ENCODE data around the gene PKD2.

PKD2 gene

GRCh38 chr4:88012647-88013046, 5.2 kb downstream of the PKD2 start:
- Histone ChIP-seq H3K36me3 (ENCODE audit: control insufficient read depth, insufficient read depth, low read length) (no peaks in the 10 kb centered on the region), H3K4me3 (ENCODE audit: low read depth, low read length) (no peak overlapping the region), H2AFZ (no peak overlapping the region), H3K9me3 (ENCODE audit: control insufficient read depth, low read length) (no peaks in the 10 kb centered on the region), H3K27ac (no peak overlapping the region), H3K27me3 (ENCODE audit: control insufficient read depth, insufficient read depth, low read length) (no peaks in the 10 kb centered on the region), H3K9ac (no peak overlapping the region), H3K4me2 (ENCODE audit: low read length) (no peak overlapping the region), H3K79me2 (peaks cover 18% of the 10 kb centered on the region), H3K4me1 (peaks cover 4% of the 10 kb centered on the region)
- TF ChIP-seq CTCF (IDR thresholded peaks at IDR 0.05) = no peak

GRCh38 chr4:88014386-88014905, 7.0 kb downstream of the PKD2 start:
- peaks cover 18% of the 10 kb centered on the region for H3K79me2 ChIP-seq
- H3K4me3 ChIP-seq (ENCODE audit: low read depth, low read length) = no peak overlapping the region
- H3K27me3 ChIP-seq (ENCODE audit: control insufficient read depth, insufficient read depth, low read length) = no peaks in the 10 kb centered on the region
- no peak overlapping the region for H3K27ac ChIP-seq
- TF ChIP-seq CTCF (IDR thresholded peaks at IDR 0.05) = no peak
- H3K9ac ChIP-seq = no peak overlapping the region
- no peak overlapping the region for H3K4me2 ChIP-seq (ENCODE audit: low read length)
- H3K36me3 ChIP-seq (ENCODE audit: control insufficient read depth, insufficient read depth, low read length) = no peaks in the 10 kb centered on the region
- no peaks in the 10 kb centered on the region for H3K9me3 ChIP-seq (ENCODE audit: control insufficient read depth, low read length)
- H3K4me1 ChIP-seq = no peaks in the 10 kb centered on the region
- no peak overlapping the region for H2AFZ ChIP-seq

- Histone ChIP-seq H3K79me2 (peaks cover 16% of the 10 kb centered on the region), H3K36me3 (ENCODE audit: control insufficient read depth, insufficient read depth, low read length) (no peaks in the 10 kb centered on the region), H3K4me2 (ENCODE audit: low read length) (no peak overlapping the region), H3K4me3 (ENCODE audit: low read depth, low read length) (no peak overlapping the region), H3K9me3 (ENCODE audit: control insufficient read depth, low read length) (no peaks in the 10 kb centered on the region), H3K9ac (no peak overlapping the region), H3K27ac (no peak overlapping the region), H2AFZ (no peak overlapping the region), H3K27me3 (ENCODE audit: control insufficient read depth, insufficient read depth, low read length) (no peaks in the 10 kb centered on the region), H3K4me1 (no peaks in the 10 kb centered on the region)
- TF ChIP-seq CTCF (IDR thresholded peaks at IDR 0.05) = no peak
These were observed 8.3 kb downstream of the PKD2 start for GRCh38 chr4:88015659-88016295.

- Histone ChIP-seq H3K9ac (no peak overlapping the region), H3K27ac (no peak overlapping the region)
These were observed 10.3 kb downstream of the PKD2 start for GRCh38 chr4:88017516-88018297.

More at GRCh38 chr4:88017516-88018297, 10.3 kb downstream of the PKD2 start:
- Histone ChIP-seq H3K4me3 (ENCODE audit: low read depth, low read length) (no peak overlapping the region), H3K4me2 (ENCODE audit: low read length) (no peak overlapping the region), H2AFZ (no peak overlapping the region), H3K9me3 (ENCODE audit: control insufficient read depth, low read length) (no peaks in the 10 kb centered on the region), H3K27me3 (ENCODE audit: control insufficient read depth, insufficient read depth, low read length) (no peaks in the 10 kb centered on the region), H3K36me3 (ENCODE audit: control insufficient read depth, insufficient read depth, low read length) (no peaks in the 10 kb centered on the region), H3K79me2 (peaks cover 7% of the 10 kb centered on the region), H3K4me1 (no peaks in the 10 kb centered on the region)
- TF ChIP-seq CTCF (IDR thresholded peaks at IDR 0.05) = no peak

All from parathyroid adenoma (tissue), 2 donors.